ENCODE data around the gene FASN. TPM values are rescaled to one million over a fixed set of nuclear protein-coding genes. Genes with fewer than 3 reads are reported as not detected.

The FASN gene
- total and polyA plus RNA-seq, 2 of the 13 experiments (the other 11 are each of a cell fraction or from before 2014, with no cell fraction given), result 51.7 to 101 TPM

DNA sequence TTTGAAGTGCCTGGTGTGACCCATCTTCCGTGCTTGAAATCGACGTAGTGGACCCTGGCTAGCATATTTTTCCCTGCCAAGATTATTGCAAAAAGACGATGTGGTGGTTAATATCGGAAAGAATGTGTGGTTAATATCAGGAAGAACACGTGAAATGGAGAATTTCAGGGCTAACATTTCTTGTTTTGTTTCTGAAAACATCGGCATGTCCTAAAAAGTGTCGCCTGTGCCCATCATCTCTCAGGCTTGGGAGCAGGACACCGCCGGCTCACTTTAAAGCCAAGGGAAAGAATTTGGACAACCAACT, 60.2 kb downstream of the FASN start (continued):
- TF ChIP-seq MLXIP (CRISPR knock-in tag; IDR thresholded peaks at IDR 0.05; ENCODE audit: borderline replicate concordance) (no peak), MAFK (conservative IDR thresholded peaks at IDR 0.05 in 1 of 2, IDR thresholded peaks at IDR 0.05 in 1 of 2; ENCODE audit: low read length in 2 of 2) (no peak), ZNF549 (CRISPR knock-in tag; IDR thresholded peaks at IDR 0.05) (no peak), NFKBIZ (CRISPR knock-in tag; IDR thresholded peaks at IDR 0.05) (0 out of 2 replicates have a peak, but pooled peaks have one; percentile 6), RNF2 (conservative IDR thresholded peaks at IDR 0.05; ENCODE audit: low read depth) (no peak), THAP9 (CRISPR knock-in tag; IDR thresholded peaks at IDR 0.05; ENCODE audit: borderline replicate concordance) (no peak), ZNF253 (CRISPR knock-in tag; IDR thresholded peaks at IDR 0.05; ENCODE audit: borderline replicate concordance) (no peak), ZBTB8A (CRISPR knock-in tag; IDR thresholded peaks at IDR 0.05; ENCODE audit: borderline replicate concordance, low read depth) (no peak), CCDC6 (CRISPR knock-in tag; IDR thresholded peaks at IDR 0.05) (no peak), ZNF318 (CRISPR knock-in tag; IDR thresholded peaks at IDR 0.05) (no peak), RFXAP (CRISPR knock-in tag; IDR thresholded peaks at IDR 0.05; ENCODE audit: borderline replicate concordance) (no peak), FIP1L1 (IDR thresholded peaks at IDR 0.05; ENCODE audit: borderline replicate concordance, insufficient read depth, low read depth, low read length) (no peak), NCOA2 (CRISPR knock-in tag; IDR thresholded peaks at IDR 0.05) (no peak), SMYD3 (CRISPR knock-in tag; IDR thresholded peaks at IDR 0.05) (0 out of 2 replicates have a peak, but pooled peaks have one; percentile 6)
- TF ChIP-seq, protein P1, sequence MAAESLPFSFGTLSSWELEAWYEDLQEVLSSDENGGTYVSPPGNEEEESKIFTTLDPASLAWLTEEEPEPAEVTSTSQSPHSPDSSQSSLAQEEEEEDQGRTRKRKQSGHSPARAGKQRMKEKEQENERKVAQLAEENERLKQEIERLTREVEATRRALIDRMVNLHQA (CRISPR knock-in tag; IDR thresholded peaks at IDR 0.05), result 0 out of 2 replicates have a peak, but pooled peaks have one; percentile 1

All from HepG2 (cell line).